ENCODE results near the gene PIP4K2A.

PIP4K2A gene

GRCh38 chr10:22618078-22618785 is 96.1 kb downstream of the PIP4K2A start:
- Histone ChIP-seq H3K9me3 (ENCODE audit: control insufficient read depth in 2 of 2, low read length in 2 of 2) (no peaks in the 10 kb centered on the region), H3K27me3 (ENCODE audit: control insufficient read depth in 2 of 2, insufficient read depth in 2 of 2, low read length in 2 of 2) (no peaks in the 10 kb centered on the region), H3K36me3 (ENCODE audit: control insufficient read depth in 2 of 2, insufficient read depth in 2 of 2, low read length in 2 of 2) (no peaks in the 10 kb centered on the region), H3K4me3 (ENCODE audit: low read length in 2 of 2) (no peak overlapping the region), H3K4me1 (ENCODE audit: control insufficient read depth in 2 of 2, insufficient read depth in 2 of 2, low read length in 2 of 2) (peaks cover 10 to 16% of the 10 kb centered on the region in 2 donors), H3K9ac (ENCODE audit: low read depth in 1 of 2, low read length in 2 of 2) (no peak overlapping the region), H3K27ac (ENCODE audit: low read depth in 2 of 2, low read length in 2 of 2) (no peak overlapping the region)

GRCh38 chr10:22617516-22617915 is 96.9 kb downstream of the PIP4K2A start:
- Histone ChIP-seq H3K27ac (ENCODE audit: low read depth in 2 of 2, low read length in 2 of 2) (no peak overlapping the region), H3K36me3 (ENCODE audit: control insufficient read depth in 2 of 2, insufficient read depth in 2 of 2, low read length in 2 of 2) (no peaks in the 10 kb centered on the region), H3K9ac (ENCODE audit: low read depth in 1 of 2, low read length in 2 of 2) (no peak overlapping the region), H3K4me3 (ENCODE audit: low read length in 2 of 2) (no peak overlapping the region), H3K27me3 (ENCODE audit: control insufficient read depth in 2 of 2, insufficient read depth in 2 of 2, low read length in 2 of 2) (no peaks in the 10 kb centered on the region), H3K9me3 (ENCODE audit: control insufficient read depth in 2 of 2, low read length in 2 of 2) (no peaks in the 10 kb centered on the region), H3K4me1 (ENCODE audit: control insufficient read depth in 2 of 2, insufficient read depth in 2 of 2, low read length in 2 of 2) (peaks cover 11 to 16% of the 10 kb centered on the region in 2 donors)

- Histone ChIP-seq H3K9me3 (ENCODE audit: control insufficient read depth in 2 of 2, low read length in 2 of 2) (no peaks in the 10 kb centered on the region), H3K27ac (ENCODE audit: low read depth in 2 of 2, low read length in 2 of 2) (no peak overlapping the region), H3K4me3 (ENCODE audit: low read length in 2 of 2) (no peak overlapping the region), H3K36me3 (ENCODE audit: control insufficient read depth in 2 of 2, insufficient read depth in 2 of 2, low read length in 2 of 2) (no peaks in the 10 kb centered on the region), H3K9ac (ENCODE audit: low read depth in 1 of 2, low read length in 2 of 2) (no peak overlapping the region), H3K27me3 (ENCODE audit: control insufficient read depth in 2 of 2, insufficient read depth in 2 of 2, low read length in 2 of 2) (no peaks in the 10 kb centered on the region), H3K4me1 (ENCODE audit: control insufficient read depth in 2 of 2, insufficient read depth in 2 of 2, low read length in 2 of 2) (peaks cover 14 to 16% of the 10 kb centered on the region in 2 donors)
These were observed 97.3 kb downstream of the PIP4K2A start for GRCh38 chr10:22617051-22617450.

GRCh38 chr10:22615819-22616499 is 98.4 kb downstream of the PIP4K2A start:
- Histone ChIP-seq H3K27ac (ENCODE audit: low read depth in 2 of 2, low read length in 2 of 2) (peak overlapping the region; percentile 62 to 74), H3K9ac (ENCODE audit: low read depth in 1 of 2, low read length in 2 of 2) (peak overlapping the region; percentile 54 to 61), H3K36me3 (ENCODE audit: control insufficient read depth in 2 of 2, insufficient read depth in 2 of 2, low read length in 2 of 2) (no peaks in the 10 kb centered on the region), H3K27me3 (ENCODE audit: control insufficient read depth in 2 of 2, insufficient read depth in 2 of 2, low read length in 2 of 2) (no peaks in the 10 kb centered on the region), H3K4me1 (ENCODE audit: control insufficient read depth in 2 of 2, insufficient read depth in 2 of 2, low read length in 2 of 2) (peaks cover 14 to 16% of the 10 kb centered on the region in 2 donors), H3K9me3 (ENCODE audit: control insufficient read depth in 2 of 2, low read length in 2 of 2) (no peaks in the 10 kb centered on the region), H3K4me3 (ENCODE audit: low read length in 2 of 2) (peak overlapping the region; percentile 76 to 79)

- peak overlapping the region in 1 of 2 donors; percentile 76 for H3K4me3 ChIP-seq (ENCODE audit: low read length in 2 of 2)
- no peaks in the 10 kb centered on the region for H3K27me3 ChIP-seq (ENCODE audit: control insufficient read depth in 2 of 2, insufficient read depth in 2 of 2, low read length in 2 of 2)
- no peak overlapping the region for H3K9ac ChIP-seq (ENCODE audit: low read depth in 1 of 2, low read length in 2 of 2)
- no peaks in the 10 kb centered on the region for H3K36me3 ChIP-seq (ENCODE audit: control insufficient read depth in 2 of 2, insufficient read depth in 2 of 2, low read length in 2 of 2)
- H3K27ac ChIP-seq (ENCODE audit: low read depth in 2 of 2, low read length in 2 of 2), result peak overlapping the region in 1 of 2 donors; percentile 74
- peaks cover 11 to 16% of the 10 kb centered on the region in 2 donors for H3K4me1 ChIP-seq (ENCODE audit: control insufficient read depth in 2 of 2, insufficient read depth in 2 of 2, low read length in 2 of 2)
- H3K9me3 ChIP-seq (ENCODE audit: control insufficient read depth in 2 of 2, low read length in 2 of 2), result no peaks in the 10 kb centered on the region
These were observed 99.3 kb downstream of the PIP4K2A start for GRCh38 chr10:22615101-22615500.

GRCh38 chr10:22613011-22613410 is 101.4 kb downstream of the PIP4K2A start:
- no peak overlapping the region for H3K4me3 ChIP-seq (ENCODE audit: low read length in 2 of 2)
- H3K27me3 ChIP-seq (ENCODE audit: control insufficient read depth in 2 of 2, insufficient read depth in 2 of 2, low read length in 2 of 2), result no peaks in the 10 kb centered on the region
- no peak overlapping the region for H3K27ac ChIP-seq (ENCODE audit: low read depth in 2 of 2, low read length in 2 of 2)
- peaks cover 11 to 23% of the 10 kb centered on the region in 2 donors for H3K4me1 ChIP-seq (ENCODE audit: control insufficient read depth in 2 of 2, insufficient read depth in 2 of 2, low read length in 2 of 2)
- no peaks in the 10 kb centered on the region for H3K9me3 ChIP-seq (ENCODE audit: control insufficient read depth in 2 of 2, low read length in 2 of 2)
- no peaks in the 10 kb centered on the region for H3K36me3 ChIP-seq (ENCODE audit: control insufficient read depth in 2 of 2, insufficient read depth in 2 of 2, low read length in 2 of 2)
- H3K9ac ChIP-seq (ENCODE audit: low read depth in 1 of 2, low read length in 2 of 2), result no peak overlapping the region

GRCh38 chr10:22612318-22612717 is 102.1 kb downstream of the PIP4K2A start:
- Histone ChIP-seq H3K27me3 (ENCODE audit: control insufficient read depth in 2 of 2, insufficient read depth in 2 of 2, low read length in 2 of 2) (no peaks in the 10 kb centered on the region), H3K4me1 (ENCODE audit: control insufficient read depth in 2 of 2, insufficient read depth in 2 of 2, low read length in 2 of 2) (peaks cover 11 to 23% of the 10 kb centered on the region in 2 donors)

GRCh38 chr10:22611425-22612115 is 102.8 kb downstream of the PIP4K2A start:
- Histone ChIP-seq H3K9me3 (ENCODE audit: control insufficient read depth in 2 of 2, low read length in 2 of 2) (no peaks in the 10 kb centered on the region), H3K36me3 (ENCODE audit: control insufficient read depth in 2 of 2, insufficient read depth in 2 of 2, low read length in 2 of 2) (no peaks in the 10 kb centered on the region), H3K4me3 (ENCODE audit: low read length in 2 of 2) (no peak overlapping the region), H3K4me1 (ENCODE audit: control insufficient read depth in 2 of 2, insufficient read depth in 2 of 2, low read length in 2 of 2) (peaks cover 11 to 23% of the 10 kb centered on the region in 2 donors), H3K27me3 (ENCODE audit: control insufficient read depth in 2 of 2, insufficient read depth in 2 of 2, low read length in 2 of 2) (no peaks in the 10 kb centered on the region), H3K27ac (ENCODE audit: low read depth in 2 of 2, low read length in 2 of 2) (peak overlapping the region in 1 of 2 donors; percentile 32), H3K9ac (ENCODE audit: low read depth in 1 of 2, low read length in 2 of 2) (no peak overlapping the region)

More at GRCh38 chr10:22612318-22612717, 102.1 kb downstream of the PIP4K2A start:
- peak overlapping the region in 1 of 2 donors; percentile 32 for H3K27ac ChIP-seq (ENCODE audit: low read depth in 2 of 2, low read length in 2 of 2)
- H3K9me3 ChIP-seq (ENCODE audit: control insufficient read depth in 2 of 2, low read length in 2 of 2), result no peaks in the 10 kb centered on the region
- H3K36me3 ChIP-seq (ENCODE audit: control insufficient read depth in 2 of 2, insufficient read depth in 2 of 2, low read length in 2 of 2), result no peaks in the 10 kb centered on the region
- peak overlapping the region in 1 of 2 donors; percentile 31 for H3K4me3 ChIP-seq (ENCODE audit: low read length in 2 of 2)
- peak overlapping the region in 1 of 2 donors; percentile 17 for H3K9ac ChIP-seq (ENCODE audit: low read depth in 1 of 2, low read length in 2 of 2)

GRCh38 chr10:22610610-22611009 is 103.8 kb downstream of the PIP4K2A start:
- Histone ChIP-seq H3K4me1 (ENCODE audit: control insufficient read depth in 2 of 2, insufficient read depth in 2 of 2, low read length in 2 of 2) (peaks cover 6 to 17% of the 10 kb centered on the region in 2 donors), H3K4me3 (ENCODE audit: low read length in 2 of 2) (no peak overlapping the region), H3K27me3 (ENCODE audit: control insufficient read depth in 2 of 2, insufficient read depth in 2 of 2, low read length in 2 of 2) (no peaks in the 10 kb centered on the region), H3K36me3 (ENCODE audit: control insufficient read depth in 2 of 2, insufficient read depth in 2 of 2, low read length in 2 of 2) (no peaks in the 10 kb centered on the region), H3K9ac (ENCODE audit: low read depth in 1 of 2, low read length in 2 of 2) (no peak overlapping the region), H3K9me3 (ENCODE audit: control insufficient read depth in 2 of 2, low read length in 2 of 2) (no peaks in the 10 kb centered on the region), H3K27ac (ENCODE audit: low read depth in 2 of 2, low read length in 2 of 2) (no peak overlapping the region)

All from mucosa of rectum (tissue), 2 donors.